Effector CD4-positive, alpha-beta T cell (primary cell): ENCODE measurements around the gene HDHD3.
A peak's percentile ranks its signal among the peaks of the same experiment; 100 is the strongest.

ENCODE experiments used
- DNase-seq: peaks from one replicate; pipeline ENCODE4 v3.0.0-alpha.2; 2020

The HDHD3 gene

DNA sequence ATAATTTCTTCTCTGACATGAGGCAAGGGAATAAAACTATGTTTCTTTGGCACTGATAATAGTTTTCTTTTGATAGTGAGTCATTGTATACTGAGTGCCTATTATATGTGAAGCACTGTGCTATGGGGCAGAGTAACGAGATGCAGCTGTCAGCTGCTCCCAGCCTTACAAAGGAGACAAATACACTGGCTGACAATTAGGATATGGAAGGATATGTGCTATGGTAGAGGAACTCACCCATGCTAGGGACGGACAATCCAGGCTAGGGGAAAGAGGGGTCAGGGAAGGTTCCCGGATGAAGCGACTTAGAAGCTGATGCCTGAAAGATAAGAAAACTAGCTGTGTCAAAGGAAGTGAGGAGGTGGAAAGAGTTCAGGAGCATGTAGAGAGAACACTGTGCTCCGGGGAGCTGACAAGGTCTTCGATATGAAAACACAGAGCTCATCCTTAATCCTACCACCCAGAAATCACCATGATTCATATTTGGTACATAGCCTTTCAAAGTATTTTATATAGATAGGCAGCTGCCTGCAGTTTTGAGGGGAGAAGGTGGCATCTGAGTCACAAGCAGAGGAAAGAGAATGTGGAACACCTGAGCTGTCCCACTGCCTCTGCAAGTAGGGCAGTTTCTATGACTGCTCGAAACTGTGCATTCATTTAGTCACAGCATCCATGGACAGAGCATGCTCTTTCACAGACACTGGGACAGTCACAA lies 15.3 kb downstream of the HDHD3 start:
- DNase-seq: no peak

DNA sequence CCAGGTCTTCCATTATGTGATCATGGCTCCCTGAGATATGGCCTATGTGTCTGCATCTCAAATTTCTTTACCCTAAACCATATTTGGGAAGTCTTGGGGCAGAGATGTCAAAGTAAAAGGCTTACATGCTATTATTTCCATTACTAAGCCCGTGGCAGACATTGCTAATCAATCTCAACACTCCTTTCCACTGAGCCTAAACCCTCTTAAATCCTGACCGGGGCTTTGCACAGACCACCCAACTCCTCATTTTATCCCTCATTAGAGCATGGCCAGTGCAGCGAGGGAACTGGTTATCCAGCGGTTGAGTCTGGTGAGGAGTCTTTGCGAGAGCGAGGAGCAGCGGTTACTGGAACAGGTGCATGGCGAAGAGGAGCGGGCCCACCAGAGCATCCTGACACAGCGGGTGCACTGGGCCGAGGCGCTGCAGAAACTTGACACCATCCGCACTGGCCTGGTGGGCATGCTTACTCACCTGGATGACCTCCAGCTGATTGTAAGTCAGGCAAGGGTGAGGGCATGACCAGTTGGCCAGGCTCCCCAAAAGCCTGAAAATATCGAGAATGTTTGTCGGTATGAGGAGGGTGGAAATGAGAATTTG lies 16.4 kb downstream of the HDHD3 start:
- DNase-seq: no peak

DNA sequence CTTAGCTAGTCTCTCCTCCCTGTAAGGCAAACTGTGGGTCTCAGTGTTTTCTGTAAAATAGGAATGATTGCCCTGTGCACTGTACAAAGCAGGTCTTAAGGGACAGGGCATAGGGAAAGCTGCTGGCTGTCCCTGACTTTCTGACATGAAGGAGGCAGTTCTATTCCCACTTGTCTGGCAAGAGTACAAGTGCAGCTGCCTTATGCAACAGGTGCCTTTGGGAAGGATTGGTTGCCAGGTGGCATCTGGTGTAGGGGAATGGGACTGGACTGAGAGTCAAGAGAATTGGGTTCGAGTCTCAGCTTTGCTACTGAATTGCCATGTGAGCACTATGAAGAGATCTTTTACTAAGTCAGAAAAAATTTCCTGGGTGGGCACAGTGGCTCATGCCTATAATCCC lies 17.4 kb downstream of the HDHD3 start:
- no peak for DNase-seq

DNA sequence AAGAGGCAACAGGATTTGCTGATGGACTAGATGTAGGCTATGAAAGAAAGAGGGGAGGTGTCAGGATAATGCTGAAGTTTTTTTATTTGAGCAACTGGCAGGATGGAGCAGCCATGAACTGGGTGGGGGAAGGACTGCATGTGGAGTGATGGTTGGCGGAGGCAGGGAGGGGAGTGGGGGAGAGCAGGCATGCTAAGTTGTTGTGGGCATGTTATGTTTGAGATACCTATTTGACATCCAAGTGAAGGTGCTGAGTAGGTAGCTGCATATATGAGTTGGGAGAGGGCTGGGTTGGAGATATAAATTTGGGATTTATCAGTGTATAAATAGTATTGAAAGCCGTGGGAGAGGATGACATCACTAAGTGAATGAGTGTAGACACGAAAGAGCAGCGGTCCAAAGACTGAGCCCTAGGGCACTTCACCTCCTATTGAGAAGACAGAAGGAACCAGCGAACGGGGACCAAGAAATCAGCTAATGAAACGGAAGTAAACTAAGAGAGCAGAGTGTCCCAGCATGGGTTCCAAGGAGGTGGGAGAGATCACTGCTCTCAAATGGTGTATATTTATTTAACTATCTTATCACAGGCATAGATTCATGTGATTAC lies 20.0 kb downstream of the HDHD3 start:
- DNase-seq: no peak

DNA sequence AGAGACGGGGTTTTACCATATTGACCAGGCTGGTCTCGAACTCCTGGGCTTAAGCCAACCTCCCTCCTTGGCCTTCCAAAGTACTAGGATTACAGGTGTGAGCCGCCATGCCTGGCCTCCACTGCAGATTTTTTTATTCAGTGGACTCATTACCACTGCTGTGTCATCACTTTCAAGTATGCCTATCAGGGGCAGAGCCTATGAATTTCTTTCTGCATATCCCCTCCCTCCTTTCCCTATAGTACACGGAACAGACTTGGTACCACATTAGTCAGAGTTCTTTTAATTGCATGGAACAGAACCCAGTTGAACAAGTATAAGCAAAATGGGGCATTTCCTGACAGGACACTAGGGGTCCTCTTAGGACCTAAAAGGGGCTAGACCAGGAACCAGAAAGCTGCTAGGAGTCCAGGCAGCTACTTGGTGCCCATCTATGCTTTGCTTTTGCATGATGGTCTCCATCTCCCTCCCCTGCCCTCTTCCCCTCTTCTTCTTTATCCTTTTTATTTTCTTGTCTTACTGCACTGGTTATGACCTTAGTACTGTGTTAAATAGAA lies 21.7 kb downstream of the HDHD3 start:
- DNase-seq: no peak

DNA sequence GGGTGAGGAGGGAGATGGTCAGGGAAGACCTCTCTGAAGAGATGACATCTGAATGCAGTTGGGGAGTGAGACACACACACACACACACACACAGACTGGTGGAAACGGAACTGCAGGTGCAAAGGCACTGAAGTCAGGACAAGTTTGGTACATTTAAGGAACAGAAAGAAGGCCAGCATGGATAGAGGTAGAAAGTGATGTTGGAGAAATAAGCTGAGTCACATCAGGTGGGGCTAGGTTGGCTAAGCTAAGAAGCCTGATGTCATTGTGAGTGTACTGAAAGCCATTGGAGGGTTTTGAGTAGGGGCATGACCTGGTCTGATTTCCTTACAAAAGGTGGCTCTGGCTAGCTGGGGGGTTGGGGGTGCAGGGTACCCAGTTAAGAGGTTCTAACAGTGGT lies 24.4 kb downstream of the HDHD3 start:
- DNase-seq: no peak

DNA sequence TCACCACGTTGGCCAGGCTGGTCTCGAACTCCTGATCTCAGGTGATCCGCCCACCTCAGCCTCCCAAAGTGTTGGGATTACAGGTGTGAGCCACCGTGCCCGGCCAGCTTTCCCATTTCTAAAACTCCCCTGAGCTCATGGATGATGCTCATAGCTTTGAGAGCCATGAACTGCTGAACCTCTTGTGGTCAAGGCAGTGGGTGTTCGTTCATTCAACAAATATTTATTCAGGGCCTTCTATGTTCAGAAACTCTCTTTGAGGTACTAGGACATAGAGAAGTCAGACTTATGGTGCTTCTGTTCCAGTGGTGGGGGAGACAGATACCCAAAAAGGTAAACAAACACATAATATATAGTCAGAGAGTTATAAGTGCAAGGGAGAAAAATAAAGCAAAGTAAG lies 24.8 kb downstream of the HDHD3 start:
- DNase-seq: no peak

DNA sequence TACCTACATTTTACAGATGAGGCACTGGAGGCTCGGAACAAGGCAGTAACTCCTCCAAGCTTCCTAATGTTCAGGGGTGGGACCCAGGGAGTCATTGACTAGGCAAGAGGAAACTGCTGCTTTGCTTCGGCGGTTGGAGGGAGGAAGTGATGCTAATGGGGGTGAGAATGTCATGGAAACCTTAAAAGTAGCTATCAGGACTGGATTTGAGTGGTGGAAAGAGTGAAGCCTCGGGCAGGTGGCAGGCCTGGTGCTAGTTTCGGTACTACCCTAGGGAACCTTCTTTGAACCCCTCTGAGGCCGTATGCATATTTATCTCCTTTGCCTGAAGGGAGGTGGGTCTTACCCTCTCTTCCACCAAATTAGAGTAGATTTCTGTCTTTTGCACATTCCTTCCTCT lies 25.8 kb downstream of the HDHD3 start:
- DNase-seq: no peak

DNA sequence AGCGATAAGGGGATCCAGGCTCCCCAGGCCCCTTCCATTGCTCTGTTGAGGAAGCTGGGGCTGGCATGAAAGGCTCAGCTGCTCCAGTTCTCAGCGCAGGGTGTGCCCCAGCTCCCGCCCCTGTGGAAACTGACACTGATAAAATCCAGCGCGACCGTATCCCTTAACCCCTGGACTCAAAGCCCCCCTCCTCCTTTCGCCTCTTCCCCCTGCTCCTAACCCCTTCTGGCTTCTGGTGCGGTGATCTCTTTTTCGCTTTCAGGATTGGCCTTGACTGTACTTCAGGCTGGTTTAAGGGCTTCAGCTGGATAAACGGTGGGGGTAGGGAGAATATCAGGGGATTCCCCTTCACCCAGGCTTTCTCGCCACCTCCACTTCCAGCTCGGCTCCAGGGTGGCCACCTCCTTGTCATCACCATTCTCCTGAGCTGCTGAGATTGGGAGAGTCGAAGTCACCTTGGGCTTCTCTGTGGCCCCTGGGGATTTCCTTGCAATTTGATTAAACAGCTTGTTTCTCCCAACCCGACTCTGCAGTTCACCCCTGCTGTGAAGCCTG lies 26.6 kb downstream of the HDHD3 start:
- DNase-seq: no peak

DNA sequence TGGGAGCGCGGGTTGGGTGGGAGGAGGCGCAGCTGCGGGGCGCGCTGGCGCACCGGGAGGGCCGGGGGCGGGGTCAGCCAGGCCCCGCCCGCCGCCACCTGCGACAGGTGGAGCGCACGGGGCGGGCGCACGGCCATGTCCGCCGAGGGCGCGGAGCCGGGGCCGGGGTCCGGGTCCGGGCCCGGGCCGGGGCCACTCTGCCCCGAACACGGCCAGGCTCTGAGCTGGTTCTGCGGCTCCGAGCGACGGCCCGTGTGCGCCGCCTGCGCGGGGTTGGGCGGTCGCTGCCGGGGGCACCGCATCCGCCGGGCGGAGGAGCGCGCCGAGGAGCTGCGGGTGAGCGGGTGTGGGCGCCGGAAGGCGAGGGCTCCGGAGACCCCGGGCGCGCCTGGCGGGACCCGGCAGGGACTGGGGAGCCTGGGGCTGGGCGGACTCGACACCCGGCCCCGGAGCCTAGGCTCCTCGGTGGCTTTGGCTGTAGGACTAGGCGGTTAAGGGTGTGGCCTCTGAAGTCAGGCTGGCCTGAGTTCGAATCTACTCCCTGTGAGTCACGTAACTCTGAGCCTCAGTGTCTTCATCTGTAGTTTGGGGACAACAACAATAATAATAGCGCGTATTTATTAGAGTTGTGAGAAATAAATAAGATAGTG lies 27.2 kb downstream of the HDHD3 start, which contains the start of gene BSPRY:
TSS of gene BSPRY (plus strand) at position 97 of the 650 bp plus-strand sequence. CDS start at position 136, 39 bp downstream.
- DNase-seq: peak; percentile 8

DNA sequence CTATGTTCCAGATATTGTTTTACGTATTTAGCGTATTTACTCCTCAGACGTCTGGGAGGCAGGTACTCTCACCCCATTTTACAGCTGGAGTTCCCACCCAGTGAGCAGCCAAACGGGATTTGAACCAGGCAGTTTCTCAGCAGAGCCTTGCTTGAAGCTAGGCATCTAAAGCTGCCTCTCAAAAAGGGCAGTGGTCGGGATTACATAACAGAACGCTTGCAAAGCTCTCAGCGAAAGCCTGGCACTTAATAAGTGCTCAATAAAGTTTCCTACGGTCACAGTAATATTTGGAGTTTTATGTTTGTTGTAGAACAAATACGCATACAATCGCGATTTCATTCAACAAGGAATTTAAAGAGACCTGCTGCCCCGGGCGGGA lies 27.7 kb downstream of the HDHD3 start:
- DNase-seq: no peak

DNA sequence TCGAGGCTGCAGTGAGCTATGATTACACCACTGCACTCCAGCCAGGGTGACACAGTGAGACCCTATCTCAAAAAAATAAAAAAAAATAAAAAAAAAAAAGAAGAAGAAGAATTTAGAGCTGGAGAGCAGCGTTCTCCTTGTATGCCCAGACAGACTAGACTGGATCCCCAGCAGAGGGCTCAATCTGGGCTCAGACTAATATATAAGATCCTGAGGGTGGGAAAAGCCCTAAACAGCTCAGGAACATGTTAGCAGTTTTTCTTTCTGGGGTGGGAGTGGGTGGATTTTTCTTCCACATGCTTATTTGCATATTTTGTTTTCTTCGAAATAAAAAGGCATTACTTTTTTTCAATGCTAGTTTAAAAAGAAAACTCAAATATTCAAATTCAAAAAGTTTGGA lies 28.3 kb downstream of the HDHD3 start:
- DNase-seq: no peak

DNA sequence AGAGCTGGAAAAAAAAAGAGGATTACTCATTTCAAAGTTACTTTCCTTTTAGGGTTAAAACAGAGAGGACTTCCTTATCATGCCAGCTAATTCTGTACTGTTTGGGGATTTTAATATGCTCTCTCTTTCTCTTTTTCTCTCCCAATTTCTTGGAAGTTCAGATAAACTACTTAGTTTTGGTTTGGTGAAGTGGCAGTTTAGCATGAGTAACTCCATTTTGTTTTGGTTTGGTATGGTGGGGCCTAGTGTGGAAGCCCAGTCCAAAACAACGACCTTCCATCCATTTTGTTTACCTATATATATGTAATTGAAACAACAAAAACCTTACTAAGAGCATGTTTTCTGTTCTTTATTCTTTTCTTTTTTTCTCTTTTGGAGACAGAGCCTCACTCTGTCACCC lies 31.1 kb downstream of the HDHD3 start:
- DNase-seq: no peak

DNA sequence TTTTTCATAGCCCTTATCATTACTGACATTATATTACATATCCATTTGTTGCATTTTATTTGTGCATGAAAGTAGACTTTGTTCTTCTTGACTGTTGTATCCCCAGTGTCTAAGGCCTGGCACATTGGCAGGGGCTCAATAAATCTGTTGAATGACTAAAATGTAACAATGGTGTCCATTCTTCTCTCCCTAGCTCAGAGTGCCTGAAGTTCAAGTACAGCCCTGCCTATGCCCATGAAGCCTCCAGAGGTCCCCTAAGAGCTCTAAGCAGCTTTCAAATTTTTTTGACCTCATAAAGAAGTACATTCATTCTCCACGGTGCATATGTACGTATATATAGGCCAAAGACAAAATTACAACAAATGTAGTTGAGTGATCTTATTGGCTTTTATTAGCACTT lies 31.6 kb downstream of the HDHD3 start:
- DNase-seq: no peak

DNA sequence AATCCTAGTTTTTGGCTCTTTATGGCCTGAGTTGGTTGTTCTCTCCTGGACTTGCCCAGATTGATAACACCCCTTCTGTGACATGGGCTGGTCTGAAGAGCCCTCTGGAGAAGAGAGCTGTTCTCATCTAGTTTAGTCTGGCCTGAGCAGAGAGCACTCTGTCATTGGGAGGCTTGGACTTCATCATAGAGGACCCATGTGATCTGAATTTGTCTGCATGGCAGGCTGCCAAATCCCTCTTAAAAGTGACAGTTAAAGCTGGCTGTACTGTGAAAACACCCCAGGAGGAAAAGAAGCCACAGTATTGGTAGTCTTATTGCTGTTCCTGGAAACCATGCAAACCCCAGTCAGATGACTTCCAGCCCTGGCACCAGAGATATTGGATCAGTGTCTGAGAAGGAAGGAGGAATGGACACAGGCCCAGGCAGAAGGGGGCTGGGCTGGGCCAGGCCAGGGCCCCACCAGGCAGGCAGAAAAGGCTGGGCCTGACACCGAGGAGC lies 33.0 kb downstream of the HDHD3 start:
- no peak for DNase-seq

DNA sequence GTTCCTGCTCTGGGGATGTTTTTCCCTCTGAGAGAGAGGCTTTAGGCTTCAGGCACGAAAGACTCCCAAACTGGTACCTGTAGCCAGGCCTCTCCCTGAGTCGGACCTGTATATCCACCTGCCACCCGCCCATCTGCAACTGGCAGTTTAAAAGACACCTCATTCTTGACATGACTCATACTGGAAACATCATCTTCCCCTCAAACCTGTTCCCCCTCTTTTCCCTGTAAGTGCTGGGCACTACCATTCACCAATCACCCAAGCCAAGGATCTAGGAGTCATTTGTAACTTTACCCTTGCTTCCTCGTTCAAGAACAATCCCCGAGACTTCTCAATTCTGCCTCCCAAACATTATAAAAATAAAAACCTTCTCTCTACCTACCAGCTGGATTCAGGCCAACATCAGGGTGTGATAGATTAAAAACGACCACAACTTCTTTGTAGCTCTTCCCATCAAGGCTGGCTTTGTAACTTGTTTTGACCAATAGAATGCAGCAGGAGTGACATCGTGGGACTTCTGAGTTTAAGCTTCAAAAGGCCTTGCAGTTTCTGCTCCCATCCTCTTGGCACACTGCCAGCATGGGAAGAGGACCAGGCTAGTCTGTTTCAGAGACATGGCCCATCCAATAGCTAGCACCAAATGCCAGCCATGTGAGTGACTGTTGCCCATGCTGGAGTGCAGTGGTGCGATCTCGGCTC lies 34.9 kb downstream of the HDHD3 start:
- no peak for DNase-seq

DNA sequence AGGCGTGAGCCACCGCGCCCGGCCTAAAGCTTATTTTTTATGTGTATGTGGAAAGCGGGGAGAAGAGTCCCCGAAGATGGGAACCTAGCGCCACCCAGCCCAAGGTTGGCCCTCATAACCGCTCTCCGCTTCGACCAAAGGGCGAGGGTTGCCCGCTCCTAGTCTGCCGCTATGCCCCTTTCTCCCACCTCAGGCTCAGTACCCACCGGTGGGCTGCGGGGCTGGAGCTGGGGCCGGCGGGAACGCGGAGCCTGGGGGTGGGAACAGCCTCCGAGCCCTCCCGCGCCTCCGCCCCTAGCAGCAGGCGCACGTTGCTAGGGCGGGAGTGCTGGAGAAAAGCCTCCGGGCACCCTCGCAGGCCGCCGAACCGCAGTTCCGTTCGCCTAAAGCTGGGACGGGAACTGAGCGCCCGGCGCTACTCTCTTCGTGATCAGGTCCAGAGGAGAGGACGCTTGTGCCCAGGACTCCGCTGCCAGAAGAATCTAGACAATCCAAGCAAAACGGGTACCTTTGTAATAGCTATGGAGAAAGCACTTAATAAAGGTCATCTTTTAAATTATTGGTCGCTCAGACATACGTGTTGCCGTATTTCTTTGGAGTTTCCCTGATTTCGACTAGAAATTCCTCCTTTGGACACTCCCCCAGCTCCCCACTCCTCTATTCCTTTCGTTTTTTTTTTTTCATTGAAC lies 36.6 kb downstream of the HDHD3 start, which contains the start of gene WDR31:
TSS of gene WDR31 (minus strand) at position 265 of the 689 bp plus-strand sequence. CDS start 8,253 bp downstream, outside the sequence.
- peak; percentile 55 for DNase-seq

DNA sequence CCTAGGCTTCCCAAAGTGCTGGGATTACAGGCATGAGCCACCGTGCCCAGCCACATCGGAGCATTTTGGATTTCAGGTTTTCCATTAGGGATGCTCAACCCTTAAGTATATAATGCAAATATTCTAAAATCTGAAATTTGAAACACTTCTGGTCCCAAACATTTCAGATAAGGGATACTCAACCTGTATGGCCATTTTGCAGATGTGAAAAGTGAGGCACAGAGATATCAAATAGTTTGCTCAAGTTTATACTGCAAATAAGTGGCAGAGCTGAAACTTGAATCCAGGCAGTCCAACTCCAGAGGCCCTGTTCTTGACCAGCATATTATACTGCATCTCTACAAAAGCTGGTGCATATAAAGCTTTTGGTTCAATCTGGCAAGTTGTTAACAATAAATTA lies 39.1 kb downstream of the HDHD3 start:
- no peak for DNase-seq

DNA sequence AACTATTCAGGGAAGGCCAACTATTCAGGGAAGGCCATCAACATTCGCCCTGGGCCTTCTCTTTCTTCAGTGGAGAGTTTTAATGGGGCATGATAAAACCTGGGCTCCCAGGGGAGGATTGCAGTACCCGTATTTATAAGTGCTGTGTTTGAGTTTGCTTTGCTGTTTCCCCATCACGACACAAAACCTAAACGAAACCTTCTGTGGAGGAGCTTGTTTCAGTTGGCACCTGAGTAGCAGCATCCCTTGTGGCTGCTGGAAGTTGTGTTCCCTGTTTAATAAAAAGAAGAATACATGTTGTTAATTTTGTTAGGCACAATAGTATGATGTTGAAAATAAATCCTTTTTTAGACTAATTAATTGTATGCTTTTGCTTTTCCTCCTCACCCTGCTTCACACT lies 45.0 kb downstream of the HDHD3 start:
- DNase-seq: no peak

DNA sequence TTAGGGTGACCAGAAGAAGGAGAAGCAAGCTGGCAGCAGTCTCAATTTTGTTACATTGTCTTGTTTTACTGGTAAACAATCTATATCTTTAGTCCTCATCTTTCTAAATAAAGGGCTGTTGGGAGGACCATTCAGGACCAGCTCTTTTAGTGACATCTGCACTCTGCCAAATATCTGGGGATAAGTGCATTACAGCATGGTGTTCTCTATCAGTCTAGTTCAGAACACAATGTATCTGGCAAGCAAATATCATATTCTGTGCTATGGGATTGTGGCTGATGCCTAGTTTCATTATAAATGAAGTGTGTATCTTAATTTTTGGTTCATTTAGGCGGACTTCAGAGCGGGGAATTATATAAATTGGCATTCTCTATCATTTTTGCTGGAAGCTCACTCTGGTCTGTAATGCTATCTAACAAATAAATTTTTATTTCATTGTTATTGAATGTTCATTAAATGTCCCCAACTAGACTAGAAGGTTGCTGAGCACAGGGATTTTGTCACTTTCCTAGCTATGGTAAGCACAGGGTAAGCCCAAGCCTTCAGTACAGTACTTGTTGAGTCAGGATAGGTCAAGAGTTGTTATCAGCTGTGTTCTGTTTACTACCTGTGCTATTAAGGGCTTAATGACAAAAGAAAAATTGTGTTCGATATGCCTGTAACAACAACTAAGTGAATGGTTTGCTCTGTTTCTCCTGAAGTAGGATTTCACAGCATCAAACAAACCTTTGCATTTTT lies 48.6 kb downstream of the HDHD3 start:
- DNase-seq: no peak

DNA sequence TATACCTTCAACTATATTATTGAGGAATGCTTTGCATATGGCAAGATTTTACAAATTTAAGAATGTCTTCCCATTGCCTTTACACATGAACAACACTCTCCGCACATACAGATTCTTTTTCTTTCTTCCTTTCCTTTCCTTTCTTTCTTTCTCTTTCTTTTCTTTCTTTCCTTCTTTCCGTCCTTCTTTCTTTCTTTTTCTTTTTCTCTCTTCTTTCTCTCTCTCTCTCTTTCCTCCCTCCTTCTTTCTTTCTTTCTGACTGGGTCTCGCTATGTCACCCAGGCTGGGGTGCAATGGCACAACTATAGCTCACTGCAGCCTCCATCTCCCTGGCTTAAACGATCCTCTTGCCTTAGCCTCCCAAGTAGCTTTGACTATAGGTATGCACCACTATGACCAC lies 50.6 kb downstream of the HDHD3 start:
- DNase-seq: no peak
